Measurements from ENCODE around the gene ANKMY1.

The ANKMY1 gene

DNA sequence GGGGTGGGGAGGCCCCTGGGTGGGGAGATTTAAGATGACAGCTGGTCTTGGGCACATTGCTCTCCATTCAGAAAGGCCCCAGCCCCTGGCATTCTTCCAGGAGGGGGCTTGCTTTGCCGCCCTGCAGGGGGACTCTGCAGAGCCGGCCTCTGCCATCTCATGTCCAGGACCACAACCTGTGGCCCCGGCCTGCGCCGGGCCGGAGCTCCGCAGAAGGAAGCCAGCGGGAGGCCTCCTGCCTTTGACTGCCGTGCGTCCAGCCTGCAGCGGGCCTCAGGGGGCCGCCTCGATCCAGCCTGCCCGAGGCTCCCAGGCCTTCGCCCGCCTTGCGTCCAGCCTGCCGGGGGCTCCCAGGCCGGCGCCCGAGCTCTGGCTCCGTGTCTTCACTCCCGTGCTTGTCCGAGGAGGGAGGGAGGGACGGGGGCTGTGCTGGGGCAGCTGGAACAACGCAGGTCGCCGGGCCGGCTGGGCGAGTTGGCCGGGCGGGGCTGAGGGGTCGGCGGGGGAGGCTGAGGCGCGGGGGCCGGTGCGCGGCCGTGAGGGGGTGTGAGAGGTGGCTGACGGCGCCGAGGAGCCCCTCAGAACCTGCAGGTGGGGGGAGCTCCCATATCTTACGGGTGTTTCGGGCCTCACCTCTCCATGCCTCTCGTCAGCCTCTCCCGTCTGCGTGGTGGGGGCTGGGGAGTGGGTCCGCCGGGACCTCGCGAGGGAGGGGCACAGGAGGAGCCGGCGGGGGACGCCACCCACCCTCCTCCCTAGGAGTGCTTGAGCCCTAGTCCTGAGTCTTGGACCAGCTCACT lies 101.9 kb downstream of the ANKMY1 start:
- H3K9me3 Mint-ChIP-seq, result no peaks in the 10 kb centered on the region
- peaks cover 39% of the 10 kb centered on the region for H3K27me3 Mint-ChIP-seq (ENCODE audit: low read depth)
- no peaks in the 10 kb centered on the region for H3K4me1 Mint-ChIP-seq (ENCODE audit: low read depth)
- no peaks in the 10 kb centered on the region for H3K36me3 Mint-ChIP-seq (ENCODE audit: low read depth)
- H3K4me3 Mint-ChIP-seq, result no peak overlapping the region
- no peak overlapping the region for H3K27ac Mint-ChIP-seq

DNA sequence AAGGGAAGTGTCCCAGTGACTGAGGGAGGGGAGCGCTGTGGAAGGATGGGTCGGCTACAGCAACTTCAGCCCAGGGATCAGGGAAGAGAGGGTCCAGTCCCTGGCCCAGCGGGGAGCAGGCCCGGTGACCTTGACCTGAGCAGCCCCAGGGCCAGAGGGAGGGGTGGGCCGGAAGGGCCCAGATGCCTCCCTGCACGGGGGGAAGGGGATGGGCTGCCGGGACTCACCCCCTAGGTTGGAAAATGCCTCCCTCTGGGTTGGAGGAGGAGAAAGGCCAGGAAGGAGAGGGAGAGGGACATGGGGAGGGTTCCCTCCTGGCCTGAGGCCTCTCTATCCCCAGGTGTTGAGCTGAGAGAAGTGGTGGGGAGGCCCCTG lies 102.5 kb downstream of the ANKMY1 start:
- no peaks in the 10 kb centered on the region for H3K4me1 Mint-ChIP-seq (ENCODE audit: low read depth)
- peaks cover 45% of the 10 kb centered on the region for H3K27me3 Mint-ChIP-seq (ENCODE audit: low read depth)

DNA sequence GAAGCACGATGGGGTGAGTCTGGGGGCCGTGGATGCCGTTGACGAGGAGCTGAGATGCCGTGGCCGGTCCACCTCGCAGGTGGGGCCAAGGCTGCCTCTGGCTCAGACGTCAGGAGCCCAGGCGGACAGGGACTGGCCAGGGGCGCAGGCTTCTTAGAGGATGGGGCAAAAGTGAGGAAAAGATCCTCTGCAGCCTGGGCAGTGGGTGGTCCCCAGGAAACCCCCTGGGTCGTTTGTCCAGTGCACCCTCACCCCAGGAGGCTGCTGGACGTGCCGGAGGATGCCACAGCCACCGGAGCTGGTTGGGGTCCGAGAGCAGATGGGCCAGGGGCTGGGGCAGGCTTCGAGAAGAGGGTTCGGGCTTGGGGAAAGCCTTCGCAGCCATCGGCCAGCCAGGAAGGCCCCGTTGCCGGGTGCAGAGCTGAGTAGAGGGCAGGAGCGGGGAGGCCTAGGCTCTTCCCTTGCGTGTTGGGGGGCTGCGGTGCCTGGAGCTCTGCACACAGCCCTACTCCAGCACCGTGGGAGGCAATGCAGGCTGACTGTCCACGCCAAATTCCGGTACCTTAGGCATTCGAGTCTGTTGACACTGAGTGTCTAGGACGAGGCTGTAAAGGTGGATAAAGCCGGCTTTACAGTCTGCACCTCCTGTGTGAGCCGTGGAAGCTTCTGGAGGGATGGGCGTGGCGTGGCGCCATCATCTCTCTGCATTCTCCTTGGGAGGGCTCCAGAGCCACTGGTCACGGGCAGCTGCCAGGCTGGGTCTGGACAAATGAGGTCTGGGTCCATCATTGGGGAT lies 103.5 kb downstream of the ANKMY1 start:
- Mint-ChIP-seq H3K4me3 (peak overlapping the region; percentile 31), H3K27ac (no peak overlapping the region), H3K4me1 (ENCODE audit: low read depth) (no peaks in the 10 kb centered on the region), H3K36me3 (ENCODE audit: low read depth) (no peaks in the 10 kb centered on the region), H3K9me3 (no peaks in the 10 kb centered on the region), H3K27me3 (ENCODE audit: low read depth) (peaks cover 50% of the 10 kb centered on the region)

More for the DNA sequence above, 102.5 kb downstream of the ANKMY1 start:
- H3K27ac Mint-ChIP-seq, result no peak overlapping the region
- H3K36me3 Mint-ChIP-seq (ENCODE audit: low read depth), result no peaks in the 10 kb centered on the region
- no peaks in the 10 kb centered on the region for H3K9me3 Mint-ChIP-seq
- H3K4me3 Mint-ChIP-seq, result no peak overlapping the region

DNA sequence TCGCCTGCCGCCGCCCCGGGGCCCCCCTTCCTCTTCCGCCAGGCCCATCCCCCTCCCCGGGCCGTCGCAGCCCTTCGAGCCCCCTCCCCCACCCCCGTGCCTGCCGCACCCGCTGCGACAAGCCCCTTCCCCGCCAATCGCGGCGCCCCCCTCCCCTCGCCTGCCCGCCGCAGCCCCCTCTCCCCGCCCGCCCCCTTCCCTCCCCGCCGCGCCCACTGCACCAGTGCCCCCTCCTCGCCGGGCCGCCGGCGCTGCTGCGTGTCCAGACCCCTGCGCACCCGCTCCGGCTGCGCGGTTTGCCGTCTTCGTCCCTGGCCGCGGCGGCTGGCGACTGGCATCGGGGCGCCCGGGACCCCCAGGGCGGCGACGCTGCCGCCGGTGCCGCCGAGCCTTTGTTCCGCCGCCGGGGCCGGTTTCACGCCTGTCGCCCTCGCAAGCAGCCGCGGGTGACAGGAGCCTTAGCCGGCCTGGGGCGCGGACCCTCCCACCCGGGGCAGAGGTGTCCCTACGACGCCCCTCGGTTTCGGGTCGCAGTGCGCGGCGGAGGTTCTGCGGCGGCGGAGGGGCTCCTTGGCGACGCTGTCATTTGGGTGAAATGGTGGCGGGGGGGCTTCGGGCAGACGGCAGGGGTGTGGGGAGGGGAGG lies 104.2 kb downstream of the ANKMY1 start:
- no peaks in the 10 kb centered on the region for H3K9me3 Mint-ChIP-seq
- no peaks in the 10 kb centered on the region for H3K36me3 Mint-ChIP-seq (ENCODE audit: low read depth)
- H3K27me3 Mint-ChIP-seq (ENCODE audit: low read depth), result peaks cover 50% of the 10 kb centered on the region
- H3K4me1 Mint-ChIP-seq (ENCODE audit: low read depth), result no peaks in the 10 kb centered on the region
- peak overlapping the region; percentile 31 for H3K4me3 Mint-ChIP-seq
- no peak overlapping the region for H3K27ac Mint-ChIP-seq

DNA sequence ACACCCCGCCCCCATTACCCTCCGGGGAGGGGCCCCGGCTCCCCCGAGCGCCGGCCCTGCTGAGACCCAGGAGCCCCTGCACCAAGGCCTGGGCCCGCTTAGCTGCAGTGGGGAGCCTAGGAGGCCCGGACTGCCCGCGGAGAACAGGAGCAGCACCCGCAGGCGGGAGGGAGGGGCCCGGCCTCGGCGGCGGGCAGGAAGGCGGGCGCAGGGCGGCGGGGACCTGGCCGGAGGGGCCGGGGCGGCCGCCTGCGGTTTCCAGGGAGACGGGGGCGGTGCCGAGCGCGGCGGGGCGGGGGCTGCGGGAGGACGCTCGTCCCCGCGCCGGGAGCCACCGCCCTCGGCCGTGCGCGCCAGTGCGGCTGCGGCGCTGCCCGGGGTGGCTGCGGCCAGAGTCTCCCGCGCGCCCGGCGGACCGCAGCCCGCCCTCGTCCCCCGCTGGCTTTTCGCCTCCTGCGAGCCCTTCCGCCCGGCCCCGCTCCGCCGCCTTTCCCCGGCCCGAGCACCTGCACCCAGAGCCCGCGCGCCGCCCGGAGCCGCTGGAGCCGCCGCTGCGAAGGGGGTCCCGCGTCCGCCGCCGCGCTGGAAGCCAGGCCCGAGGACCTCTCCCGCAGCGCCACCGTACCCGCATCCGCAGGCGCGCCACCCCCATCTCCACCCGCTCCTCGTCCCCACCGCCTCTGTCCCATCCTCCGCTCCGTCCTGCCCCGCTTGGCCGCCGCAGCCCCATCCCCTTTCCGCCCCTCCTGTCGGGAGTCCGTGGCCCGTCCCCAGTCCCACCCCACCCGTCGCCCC lies 105.1 kb downstream of the ANKMY1 start:
- Mint-ChIP-seq H3K4me3 (peak overlapping the region; percentile 7), H3K9me3 (no peaks in the 10 kb centered on the region), H3K4me1 (ENCODE audit: low read depth) (no peaks in the 10 kb centered on the region), H3K27ac (no peak overlapping the region), H3K36me3 (ENCODE audit: low read depth) (no peaks in the 10 kb centered on the region), H3K27me3 (ENCODE audit: low read depth) (peaks cover 50% of the 10 kb centered on the region)

DNA sequence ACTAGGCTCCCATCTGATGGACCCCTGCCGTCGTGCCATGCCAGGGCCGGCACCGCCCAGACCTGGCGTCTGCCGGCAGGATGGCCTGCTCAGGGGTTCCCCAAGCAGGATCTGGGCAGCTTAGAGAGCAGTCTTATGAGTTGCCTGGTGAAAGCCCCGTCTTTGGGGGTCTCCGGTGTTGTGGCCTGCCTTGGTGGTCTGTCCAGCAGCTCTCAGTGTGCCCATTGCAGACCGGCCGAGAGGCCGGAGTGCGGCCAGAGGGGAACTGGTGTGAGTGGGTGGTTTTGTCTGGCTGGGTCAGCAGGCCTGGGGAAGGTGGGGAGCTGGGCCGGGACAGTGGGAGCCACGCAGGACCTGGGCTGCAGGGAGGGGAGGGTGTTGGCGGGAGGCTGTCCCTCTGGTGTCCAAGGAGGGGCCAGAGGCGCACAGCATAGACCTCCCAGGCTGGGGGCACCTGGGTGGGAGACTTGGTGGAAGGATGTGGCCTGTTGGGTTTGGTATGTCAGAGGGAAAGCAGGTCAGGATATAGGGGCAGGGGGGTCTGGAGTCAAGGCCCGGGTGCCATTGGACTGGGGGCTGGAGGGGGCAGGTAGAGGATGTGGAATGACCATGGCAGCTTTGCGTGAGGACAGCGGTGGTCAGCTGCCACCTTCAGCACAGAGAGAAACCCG lies 105.9 kb downstream of the ANKMY1 start:
- H3K4me1 Mint-ChIP-seq (ENCODE audit: low read depth), result no peaks in the 10 kb centered on the region
- no peak overlapping the region for H3K27ac Mint-ChIP-seq
- peaks cover 46% of the 10 kb centered on the region for H3K27me3 Mint-ChIP-seq (ENCODE audit: low read depth)

DNA sequence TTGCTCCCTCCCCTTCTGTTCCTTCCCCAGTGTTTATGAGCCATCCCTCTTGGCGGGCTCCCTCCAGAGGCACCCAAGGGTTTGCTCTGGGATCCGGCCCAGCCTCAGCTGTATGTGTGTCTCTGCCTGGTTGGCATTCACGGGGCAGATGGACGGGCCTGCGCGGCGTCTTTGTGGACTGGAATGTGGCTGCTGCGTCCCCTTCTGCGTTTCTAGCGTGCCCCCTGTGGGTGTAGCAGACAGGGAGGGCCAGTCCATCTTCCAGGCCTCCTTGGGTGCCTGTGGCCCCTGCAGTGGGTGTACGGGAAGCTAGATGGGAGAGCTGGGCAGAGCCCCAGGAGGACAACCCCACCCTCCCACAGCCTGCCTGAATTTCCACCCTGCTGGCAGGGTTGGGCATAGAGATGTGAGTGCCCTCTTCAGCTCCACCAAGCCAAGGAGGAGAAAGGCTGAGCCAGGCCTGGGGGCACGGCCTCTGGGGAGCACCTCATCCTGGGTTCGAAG lies 106.6 kb downstream of the ANKMY1 start:
- Mint-ChIP-seq H3K27ac (no peak overlapping the region), H3K27me3 (ENCODE audit: low read depth) (peaks cover 40% of the 10 kb centered on the region), H3K4me1 (ENCODE audit: low read depth) (no peaks in the 10 kb centered on the region), H3K9me3 (no peaks in the 10 kb centered on the region), H3K4me3 (no peak overlapping the region), H3K36me3 (ENCODE audit: low read depth) (no peaks in the 10 kb centered on the region)

More for the DNA sequence above, 105.9 kb downstream of the ANKMY1 start:
- Mint-ChIP-seq H3K36me3 (ENCODE audit: low read depth) (no peaks in the 10 kb centered on the region), H3K4me3 (peak overlapping the region; percentile 7), H3K9me3 (no peaks in the 10 kb centered on the region)

DNA sequence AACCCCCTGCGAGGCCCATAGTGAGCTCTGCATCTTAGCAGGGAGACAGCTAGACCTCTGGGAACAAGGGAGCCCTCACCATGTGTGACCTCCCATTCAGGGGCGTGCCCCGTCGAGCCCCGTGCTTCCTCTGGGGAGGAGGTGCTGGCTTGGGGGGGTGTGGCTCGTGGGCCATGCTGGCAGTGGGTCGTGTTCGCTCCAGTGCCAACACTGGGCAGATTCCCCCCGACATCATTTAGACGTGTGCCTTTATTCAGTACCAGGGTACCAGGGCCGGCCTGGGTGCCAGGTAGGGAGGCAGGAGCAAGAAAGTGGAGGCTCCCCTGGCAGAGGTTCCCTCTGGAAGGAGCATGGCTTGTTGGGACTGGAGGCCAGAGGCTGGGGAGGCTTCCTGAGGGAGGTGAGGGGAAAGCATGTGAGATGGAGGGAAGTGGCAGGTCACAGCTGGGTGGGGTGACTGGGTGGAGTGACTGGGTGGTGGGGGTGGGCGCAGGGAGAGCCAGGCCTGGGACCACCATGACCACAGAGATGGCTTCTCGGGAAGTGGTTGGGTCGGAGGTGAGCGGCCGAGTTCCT lies 107.2 kb downstream of the ANKMY1 start:
- H3K27ac Mint-ChIP-seq, result no peak overlapping the region
- no peaks in the 10 kb centered on the region for H3K36me3 Mint-ChIP-seq (ENCODE audit: low read depth)
- no peaks in the 10 kb centered on the region for H3K9me3 Mint-ChIP-seq
- no peaks in the 10 kb centered on the region for H3K4me1 Mint-ChIP-seq (ENCODE audit: low read depth)
- H3K4me3 Mint-ChIP-seq, result no peak overlapping the region
- H3K27me3 Mint-ChIP-seq (ENCODE audit: low read depth), result peaks cover 40% of the 10 kb centered on the region

DNA sequence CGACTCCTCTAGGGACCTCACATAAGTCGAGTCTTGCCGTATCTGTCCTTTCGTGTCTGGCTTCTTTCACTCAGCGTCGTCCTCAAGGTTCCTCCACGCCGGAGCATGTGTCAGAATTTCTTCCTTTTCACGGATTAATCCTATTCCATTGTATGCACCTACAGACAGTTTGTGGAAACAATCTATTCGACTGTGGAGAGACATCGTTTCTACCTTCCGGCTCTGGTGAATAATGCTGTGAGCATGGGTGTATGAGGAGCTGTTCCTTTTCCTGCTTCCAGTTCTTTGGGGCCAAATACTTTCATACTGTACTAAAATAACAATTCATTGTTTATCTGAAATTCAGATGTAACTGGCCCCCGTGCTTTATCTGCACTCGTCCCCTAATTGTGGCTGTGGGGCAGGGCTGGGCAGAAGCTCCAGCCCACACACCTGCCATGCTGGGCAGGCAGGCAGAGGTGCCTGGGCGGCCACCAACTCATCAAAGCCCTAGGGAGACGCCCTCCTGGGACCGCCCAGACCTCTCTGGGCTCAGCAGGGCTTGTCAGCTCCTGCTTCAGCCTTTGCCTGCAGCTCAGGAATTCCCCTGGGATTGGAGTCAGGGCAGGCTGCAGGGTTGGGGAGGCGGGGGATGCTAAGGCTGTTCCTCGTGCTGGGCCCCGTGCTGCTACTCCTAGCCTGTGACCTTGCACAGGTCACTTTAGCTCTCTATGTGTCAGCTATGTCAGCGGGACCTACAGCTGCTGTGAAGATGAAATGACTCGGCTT lies 107.8 kb downstream of the ANKMY1 start:
- Mint-ChIP-seq H3K4me1 (ENCODE audit: low read depth) (no peaks in the 10 kb centered on the region), H3K27ac (no peak overlapping the region), H3K36me3 (ENCODE audit: low read depth) (no peaks in the 10 kb centered on the region), H3K4me3 (no peak overlapping the region), H3K27me3 (ENCODE audit: low read depth) (peaks cover 38% of the 10 kb centered on the region), H3K9me3 (no peaks in the 10 kb centered on the region)

DNA sequence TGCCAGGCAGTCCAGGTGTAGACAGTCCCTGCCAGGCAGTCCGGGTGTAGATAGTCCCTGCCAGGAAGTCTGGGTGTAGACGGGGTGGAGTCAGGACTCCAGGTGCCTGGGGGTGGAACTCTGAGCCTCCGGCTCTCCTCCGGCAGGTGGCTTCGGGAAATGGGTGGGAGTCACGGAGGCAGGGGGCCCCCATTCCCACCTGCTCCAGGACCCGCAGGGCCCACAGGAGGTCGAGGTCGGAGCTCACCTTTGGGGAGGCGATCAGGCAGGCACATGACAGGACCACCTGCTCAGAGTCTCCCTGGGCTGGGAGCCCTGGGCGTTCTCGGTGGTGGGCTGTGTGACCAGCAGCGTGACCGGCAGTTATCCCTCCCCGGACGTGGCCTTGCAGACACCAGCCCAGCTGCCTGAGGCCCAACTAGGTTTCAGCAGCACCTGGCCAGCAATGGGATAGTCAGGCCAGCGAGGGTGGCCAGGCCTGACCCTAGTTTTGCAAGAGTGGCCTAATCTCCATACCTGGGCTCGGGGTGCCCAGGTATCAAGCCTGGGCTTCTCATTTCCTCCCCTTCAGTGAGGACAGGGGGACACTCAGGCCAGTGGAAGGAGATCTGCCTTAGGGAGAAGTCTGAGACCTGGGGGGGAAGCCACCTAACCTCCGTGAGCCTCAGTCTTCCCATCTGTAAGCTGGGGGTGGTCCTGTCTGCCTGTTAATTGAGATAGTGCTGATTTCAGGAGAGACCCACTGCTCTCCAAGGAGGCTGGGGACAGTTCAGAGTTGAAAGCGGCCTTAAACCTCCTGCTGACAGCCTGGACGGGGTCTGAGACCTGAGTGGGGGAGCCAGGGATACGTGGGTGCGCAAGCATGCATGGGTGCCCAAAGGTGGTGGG lies 109.2 kb downstream of the ANKMY1 start:
- no peak overlapping the region for H3K27ac Mint-ChIP-seq
- no peaks in the 10 kb centered on the region for H3K4me1 Mint-ChIP-seq (ENCODE audit: low read depth)
- H3K4me3 Mint-ChIP-seq, result no peak overlapping the region
- peaks cover 26% of the 10 kb centered on the region for H3K27me3 Mint-ChIP-seq (ENCODE audit: low read depth)
- H3K36me3 Mint-ChIP-seq (ENCODE audit: low read depth), result no peaks in the 10 kb centered on the region
- H3K9me3 Mint-ChIP-seq, result no peaks in the 10 kb centered on the region

DNA sequence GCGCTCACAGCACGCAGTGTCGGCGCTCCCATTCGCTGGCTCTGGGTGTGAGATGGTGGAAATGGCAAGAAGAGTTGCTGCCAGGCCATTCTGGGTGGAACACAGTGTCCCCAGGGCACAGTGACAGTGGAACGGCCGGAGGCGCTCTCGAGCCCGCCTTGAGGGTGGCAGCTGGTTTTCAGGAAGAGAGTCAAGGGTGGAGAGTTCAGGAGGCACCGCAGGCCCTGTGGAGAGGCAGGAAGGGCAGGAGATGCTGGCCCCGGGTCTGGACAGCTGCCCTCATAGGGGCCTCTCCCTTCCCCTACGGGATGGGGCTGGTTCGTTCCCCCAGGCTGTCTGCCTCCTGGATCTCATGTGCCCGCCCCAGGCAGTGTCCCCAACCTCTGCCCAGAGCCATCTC lies 109.9 kb downstream of the ANKMY1 start:
- Mint-ChIP-seq H3K27ac (no peak overlapping the region), H3K27me3 (ENCODE audit: low read depth) (peaks cover 26% of the 10 kb centered on the region), H3K9me3 (no peaks in the 10 kb centered on the region), H3K4me3 (no peak overlapping the region), H3K4me1 (ENCODE audit: low read depth) (no peaks in the 10 kb centered on the region), H3K36me3 (ENCODE audit: low read depth) (no peaks in the 10 kb centered on the region)

DNA sequence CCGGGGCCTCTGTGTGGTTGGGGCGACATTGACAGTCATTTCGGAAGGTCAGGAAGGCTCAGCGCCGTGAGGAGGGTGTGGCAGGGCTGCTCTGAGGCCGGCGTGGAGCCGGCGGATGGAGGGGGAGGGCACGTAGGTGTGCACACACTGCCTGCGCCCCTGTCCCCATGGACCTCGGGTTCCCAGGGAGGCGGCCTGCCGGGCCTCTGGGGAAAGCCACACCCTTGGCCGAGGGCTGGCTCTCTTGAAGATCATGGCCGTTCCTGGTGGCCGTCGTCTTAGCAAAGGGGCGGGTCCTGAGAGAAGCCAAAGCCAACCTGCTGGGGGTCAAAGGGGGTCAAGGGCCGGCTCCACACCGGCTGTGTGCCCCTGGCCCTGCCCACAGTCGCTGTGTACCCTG lies 110.5 kb downstream of the ANKMY1 start:
- Mint-ChIP-seq H3K4me1 (ENCODE audit: low read depth) (no peaks in the 10 kb centered on the region), H3K27ac (no peak overlapping the region), H3K36me3 (ENCODE audit: low read depth) (no peaks in the 10 kb centered on the region), H3K9me3 (no peaks in the 10 kb centered on the region), H3K4me3 (no peak overlapping the region), H3K27me3 (ENCODE audit: low read depth) (peaks cover 26% of the 10 kb centered on the region)

Measured in T-helper 1 cell treated with Interleukin-12 subunit alpha and Interleukin-12 subunit beta and Interleukin-4 antibody, amounts not matched to agents 30 μg/mL and 1 μg/mL, for 36 hours (primary cell).